ENCODE results near the gene RBBP6.

Gene RBBP6

DNA sequence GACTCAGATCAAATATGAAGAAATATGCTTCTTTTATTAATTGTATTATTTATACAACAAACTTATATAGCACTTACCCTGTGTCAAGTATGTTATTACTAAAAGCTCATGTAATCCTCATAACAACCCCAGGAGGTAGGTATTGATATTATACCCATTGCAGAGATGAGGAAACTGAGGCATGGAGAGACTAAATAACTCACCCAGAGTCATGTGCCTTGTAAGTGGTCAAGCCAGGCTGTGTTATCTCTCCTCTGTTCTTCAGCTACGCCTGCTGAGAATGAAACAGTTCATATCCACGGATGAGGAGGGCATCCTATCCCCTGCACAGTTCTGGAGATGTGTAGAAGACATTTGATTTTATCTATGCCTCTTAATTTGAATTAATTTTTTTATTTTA lies 78.1 kb downstream of the RBBP6 start:
- DNase-seq (ENCODE audit: low read depth in 1 of 2, low spot score in 1 of 2), result no peak
- TF ChIP-seq, protein P1, sequence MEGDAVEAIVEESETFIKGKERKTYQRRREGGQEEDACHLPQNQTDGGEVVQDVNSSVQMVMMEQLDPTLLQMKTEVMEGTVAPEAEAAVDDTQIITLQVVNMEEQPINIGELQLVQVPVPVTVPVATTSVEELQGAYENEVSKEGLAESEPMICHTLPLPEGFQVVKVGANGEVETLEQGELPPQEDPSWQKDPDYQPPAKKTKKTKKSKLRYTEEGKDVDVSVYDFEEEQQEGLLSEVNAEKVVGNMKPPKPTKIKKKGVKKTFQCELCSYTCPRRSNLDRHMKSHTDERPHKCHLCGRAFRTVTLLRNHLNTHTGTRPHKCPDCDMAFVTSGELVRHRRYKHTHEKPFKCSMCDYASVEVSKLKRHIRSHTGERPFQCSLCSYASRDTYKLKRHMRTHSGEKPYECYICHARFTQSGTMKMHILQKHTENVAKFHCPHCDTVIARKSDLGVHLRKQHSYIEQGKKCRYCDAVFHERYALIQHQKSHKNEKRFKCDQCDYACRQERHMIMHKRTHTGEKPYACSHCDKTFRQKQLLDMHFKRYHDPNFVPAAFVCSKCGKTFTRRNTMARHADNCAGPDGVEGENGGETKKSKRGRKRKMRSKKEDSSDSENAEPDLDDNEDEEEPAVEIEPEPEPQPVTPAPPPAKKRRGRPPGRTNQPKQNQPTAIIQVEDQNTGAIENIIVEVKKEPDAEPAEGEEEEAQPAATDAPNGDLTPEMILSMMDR (IDR thresholded peaks at IDR 0.05; ENCODE audit: insufficient read depth, low read length), result no peak
- TF ChIP-seq SPI1 (IDR thresholded peaks at IDR 0.05; ENCODE audit: borderline replicate concordance, low read depth) (no peak), GABPA (IDR thresholded peaks at IDR 0.05; ENCODE audit: low read depth) (no peak), POLR2AphosphoS5 (IDR thresholded peaks at IDR 0.05; ENCODE audit: low read depth) (no peak)
- TF ChIP-seq, protein P2, sequence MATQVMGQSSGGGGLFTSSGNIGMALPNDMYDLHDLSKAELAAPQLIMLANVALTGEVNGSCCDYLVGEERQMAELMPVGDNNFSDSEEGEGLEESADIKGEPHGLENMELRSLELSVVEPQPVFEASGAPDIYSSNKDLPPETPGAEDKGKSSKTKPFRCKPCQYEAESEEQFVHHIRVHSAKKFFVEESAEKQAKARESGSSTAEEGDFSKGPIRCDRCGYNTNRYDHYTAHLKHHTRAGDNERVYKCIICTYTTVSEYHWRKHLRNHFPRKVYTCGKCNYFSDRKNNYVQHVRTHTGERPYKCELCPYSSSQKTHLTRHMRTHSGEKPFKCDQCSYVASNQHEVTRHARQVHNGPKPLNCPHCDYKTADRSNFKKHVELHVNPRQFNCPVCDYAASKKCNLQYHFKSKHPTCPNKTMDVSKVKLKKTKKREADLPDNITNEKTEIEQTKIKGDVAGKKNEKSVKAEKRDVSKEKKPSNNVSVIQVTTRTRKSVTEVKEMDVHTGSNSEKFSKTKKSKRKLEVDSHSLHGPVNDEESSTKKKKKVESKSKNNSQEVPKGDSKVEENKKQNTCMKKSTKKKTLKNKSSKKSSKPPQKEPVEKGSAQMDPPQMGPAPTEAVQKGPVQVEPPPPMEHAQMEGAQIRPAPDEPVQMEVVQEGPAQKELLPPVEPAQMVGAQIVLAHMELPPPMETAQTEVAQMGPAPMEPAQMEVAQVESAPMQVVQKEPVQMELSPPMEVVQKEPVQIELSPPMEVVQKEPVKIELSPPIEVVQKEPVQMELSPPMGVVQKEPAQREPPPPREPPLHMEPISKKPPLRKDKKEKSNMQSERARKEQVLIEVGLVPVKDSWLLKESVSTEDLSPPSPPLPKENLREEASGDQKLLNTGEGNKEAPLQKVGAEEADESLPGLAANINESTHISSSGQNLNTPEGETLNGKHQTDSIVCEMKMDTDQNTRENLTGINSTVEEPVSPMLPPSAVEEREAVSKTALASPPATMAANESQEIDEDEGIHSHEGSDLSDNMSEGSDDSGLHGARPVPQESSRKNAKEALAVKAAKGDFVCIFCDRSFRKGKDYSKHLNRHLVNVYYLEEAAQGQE (IDR thresholded peaks at IDR 0.05; ENCODE audit: insufficient replicate concordance, low read depth), result no peak
- H3K4me3 ChIP-seq (replicated peaks; ENCODE audit: insufficient read depth, low read length), result no peak overlapping the region
- H3K27ac ChIP-seq (replicated peaks), result no peak overlapping the region
- H3K27me3 ChIP-seq (ENCODE audit: insufficient read depth, poor library complexity, severe bottlenecking), result no peaks in the 10 kb centered on the region

Measured in HL-60 (cell line).